Activated CD4-positive, CD25-positive, alpha-beta regulatory T cell treated with anti-CD3 and anti-CD28 coated beads, Interleukin-2, amount 50 U/mL, for 72 hours (primary cell): ENCODE measurements around the gene DNMT3L.
A peak's percentile ranks its signal among the peaks of the same experiment; 100 is the strongest.
"Not testable (repeated sequence)": the region's sequence is repeated elsewhere in the genome, so short reads cannot be mapped to it uniquely, and the experiment has no call there.

Source experiments
- DNase-seq: peaks from one replicate; pipeline ENCODE4 v3.0.0; 2021

Gene DNMT3L

GRCh38 chr21:44261675-44262295 lies at the start of gene DNMT3L:
Gene DNMT3L, minus strand, starts transcription at chr21:44261897. Its CDS starts 638 bp downstream, at chr21:44261259.
- DNase-seq = no peak

GRCh38 chr21:44310628-44311507 lies 49.2 kb upstream of the DNMT3L start:
- no peak for DNase-seq

GRCh38 chr21:44306936-44307704 lies 45.4 kb upstream of the DNMT3L start:
- no peak for DNase-seq

GRCh38 chr21:44305691-44306090 lies 44.0 kb upstream of the DNMT3L start:
- no peak for DNase-seq

GRCh38 chr21:44304877-44305293 lies 43.2 kb upstream of the DNMT3L start:
- DNase-seq = no peak

GRCh38 chr21:44304011-44304616 lies 42.4 kb upstream of the DNMT3L start:
- DNase-seq = no peak

GRCh38 chr21:44303490-44303981 lies 41.8 kb upstream of the DNMT3L start:
- no peak for DNase-seq

GRCh38 chr21:44302573-44303401 lies 41.1 kb upstream of the DNMT3L start:
- not testable (repeated sequence) for DNase-seq

GRCh38 chr21:44301961-44302406 lies 40.3 kb upstream of the DNMT3L start:
- DNase-seq = no peak

GRCh38 chr21:44301141-44301540 lies 39.4 kb upstream of the DNMT3L start:
- DNase-seq = no peak

- DNase-seq = peak; percentile 72
Observed at GRCh38 chr21:44300262-44300959, 38.7 kb upstream of the DNMT3L start.

- peak; percentile 74 for DNase-seq
Observed at GRCh38 chr21:44299458-44300261, 38.0 kb upstream of the DNMT3L start, which contains the start of gene PFKL. Gene PFKL, plus strand, starts transcription at chr21:44300053. Its CDS starts 53 bp downstream, at chr21:44300106.

- DNase-seq = no peak
Observed at GRCh38 chr21:44299085-44299457, 37.4 kb upstream of the DNMT3L start.

- no peak for DNase-seq
Observed at GRCh38 chr21:44298301-44298700, 36.6 kb upstream of the DNMT3L start.

GRCh38 chr21:44297525-44298290 lies 36.0 kb upstream of the DNMT3L start:
- DNase-seq = peak; percentile 65

- no peak for DNase-seq
Observed at GRCh38 chr21:44296916-44297315, 35.2 kb upstream of the DNMT3L start.

GRCh38 chr21:44296103-44296519 lies 34.4 kb upstream of the DNMT3L start:
- no peak for DNase-seq

GRCh38 chr21:44295646-44296045 lies 33.9 kb upstream of the DNMT3L start:
- no peak for DNase-seq

- DNase-seq = no peak
Observed at GRCh38 chr21:44295163-44295573, 33.5 kb upstream of the DNMT3L start.
